Cardiac fibroblast (primary cell): ENCODE measurements around the gene TDRD7.

Source experiments
- DNase-seq, 2 donors: peaks; one replicate each; pipeline versions ENCODE4 v3.0.0 to v3.0.0-alpha.2; 2010; ENCODE audit warnings: low read depth in 2 of 2
- H3K4me3 ChIP-seq, 2 donors: replicated peaks in 1 of 2; 1 replicate in 1 of 2; 2 replicates in 1 of 2; pipeline ENCODE4 v1.5.1; 2011; ENCODE audit warnings: low read depth in 2 of 2, low read length in 2 of 2, mild to moderate bottlenecking in 2 of 2, moderate library complexity in 1 of 2
- CTCF ChIP-seq: IDR thresholded peaks from one replicate; pipeline ENCODE4 v1.5.1; 2011; ENCODE audit warnings: low read depth, mild to moderate bottlenecking, low read length, inconsistent platforms

The TDRD7 gene

GRCh38 chr9:97534185-97534584 is 122.3 kb downstream of the TDRD7 start:
- no peak for DNase-seq
- no peak for TF ChIP-seq CTCF
- H3K4me3 ChIP-seq, result no peak overlapping the region

GRCh38 chr9:97534961-97535594 is 123.2 kb downstream of the TDRD7 start:
- no peak for DNase-seq
- TF ChIP-seq CTCF, result no peak
- no peak overlapping the region for H3K4me3 ChIP-seq

GRCh38 chr9:97535771-97536170 is 123.9 kb downstream of the TDRD7 start:
- no peak for DNase-seq
- H3K4me3 ChIP-seq, result no peak overlapping the region
- TF ChIP-seq CTCF, result no peak

GRCh38 chr9:97536480-97536879 is 124.6 kb downstream of the TDRD7 start:
- DNase-seq, result no peak
- no peak overlapping the region for H3K4me3 ChIP-seq
- TF ChIP-seq CTCF, result no peak

GRCh38 chr9:97543561-97543960 is 131.7 kb downstream of the TDRD7 start:
- H3K4me3 ChIP-seq, result no peak overlapping the region
- DNase-seq, result no peak

GRCh38 chr9:97545486-97545885 is 133.6 kb downstream of the TDRD7 start:
- TF ChIP-seq CTCF, result no peak
- no peak for DNase-seq
- no peak overlapping the region for H3K4me3 ChIP-seq

More at GRCh38 chr9:97543561-97543960, 131.7 kb downstream of the TDRD7 start:
- no peak for TF ChIP-seq CTCF
